Endothelial cell (in vitro differentiated cells): ENCODE data around the gene ARRB1. TPM values are rescaled to one million over a fixed set of nuclear protein-coding genes. Genes with fewer than 3 reads are reported as not detected.

Experiments
- DNase-seq: peaks from one replicate; pipeline ENCODE4 v3.0.0; 2021; ENCODE audit warnings: low spot score
- H3K27ac Mint-ChIP-seq: one replicate; pipeline ENCODE4 v1.8.0; 2021; ENCODE audit warnings: mixed read lengths, inconsistent platforms; ENCODE audit not compliant: unreplicated experiment
- H3K27me3 Mint-ChIP-seq: one replicate; pipeline ENCODE4 v1.8.0; 2021; ENCODE audit warnings: mild to moderate bottlenecking, moderate library complexity, mixed read lengths, inconsistent platforms; ENCODE audit not compliant: unreplicated experiment
- H3K36me3 Mint-ChIP-seq: one replicate; pipeline ENCODE4 v1.8.0; 2021; ENCODE audit warnings: mild to moderate bottlenecking, low read depth, mixed read lengths, inconsistent platforms; ENCODE audit not compliant: unreplicated experiment
- H3K4me1 Mint-ChIP-seq: one replicate; pipeline ENCODE4 v1.8.0; 2021; ENCODE audit warnings: mild to moderate bottlenecking, mixed read lengths, inconsistent platforms; ENCODE audit not compliant: unreplicated experiment
- H3K4me3 Mint-ChIP-seq: one replicate; pipeline ENCODE4 v1.8.0; 2021; ENCODE audit warnings: mild to moderate bottlenecking, mixed read lengths, inconsistent platforms; ENCODE audit not compliant: unreplicated experiment
- H3K9me3 Mint-ChIP-seq: one replicate; pipeline ENCODE4 v1.8.0; 2021; ENCODE audit warnings: mixed read lengths, inconsistent platforms; ENCODE audit not compliant: unreplicated experiment
- total RNA-seq: library from RNA; stranded (reverse); fragmentation: NEBNext Ultra II Directional; extraction: Animal tissue kit (Norgen Biotek cat#: 25700); gene quantifications from one replicate; pipeline ENCODE4 v1.2.1, GENCODE V29; 2021; ENCODE audit not compliant: unreplicated experiment
- TF ChIP-seq, protein P1 (sequence below): fragments of 200-600 bp; sonication (generic); IDR thresholded peaks from one replicate; pipeline ENCODE4 v1.5.0; 2021; ENCODE audit warnings: antibody characterized with exemption; ENCODE audit not compliant: unreplicated experiment

Gene ARRB1
- total RNA-seq, 1 donor from 2014 or later = 197 TPM

DNA sequence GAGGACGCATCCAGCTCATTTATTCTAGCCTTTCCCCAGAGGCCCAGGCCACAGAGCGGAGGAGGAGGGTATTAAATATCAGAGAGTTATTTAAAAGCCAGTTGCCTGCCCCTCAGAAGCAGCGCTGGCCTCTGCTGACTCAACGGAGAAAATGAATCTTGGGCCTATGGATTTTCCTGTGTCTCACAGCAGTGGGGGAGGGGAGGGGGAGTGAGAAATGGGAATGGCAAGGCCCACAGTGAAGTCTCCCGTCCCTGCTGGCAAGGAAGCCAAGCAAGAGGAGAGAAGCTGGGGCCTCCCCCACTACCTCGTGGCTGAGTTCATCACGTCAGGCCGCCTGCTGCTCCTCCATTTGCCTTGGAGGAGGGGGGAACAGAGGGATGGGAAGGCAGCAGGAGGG lies 115.4 kb downstream of the ARRB1 start:
- no peak overlapping the region for H3K4me3 Mint-ChIP-seq
- H3K9me3 Mint-ChIP-seq = no peaks in the 10 kb centered on the region
- H3K27me3 Mint-ChIP-seq = peaks cover 15% of the 10 kb centered on the region
- H3K27ac Mint-ChIP-seq = no peak overlapping the region
- no peak for DNase-seq
- TF ChIP-seq, protein P1, sequence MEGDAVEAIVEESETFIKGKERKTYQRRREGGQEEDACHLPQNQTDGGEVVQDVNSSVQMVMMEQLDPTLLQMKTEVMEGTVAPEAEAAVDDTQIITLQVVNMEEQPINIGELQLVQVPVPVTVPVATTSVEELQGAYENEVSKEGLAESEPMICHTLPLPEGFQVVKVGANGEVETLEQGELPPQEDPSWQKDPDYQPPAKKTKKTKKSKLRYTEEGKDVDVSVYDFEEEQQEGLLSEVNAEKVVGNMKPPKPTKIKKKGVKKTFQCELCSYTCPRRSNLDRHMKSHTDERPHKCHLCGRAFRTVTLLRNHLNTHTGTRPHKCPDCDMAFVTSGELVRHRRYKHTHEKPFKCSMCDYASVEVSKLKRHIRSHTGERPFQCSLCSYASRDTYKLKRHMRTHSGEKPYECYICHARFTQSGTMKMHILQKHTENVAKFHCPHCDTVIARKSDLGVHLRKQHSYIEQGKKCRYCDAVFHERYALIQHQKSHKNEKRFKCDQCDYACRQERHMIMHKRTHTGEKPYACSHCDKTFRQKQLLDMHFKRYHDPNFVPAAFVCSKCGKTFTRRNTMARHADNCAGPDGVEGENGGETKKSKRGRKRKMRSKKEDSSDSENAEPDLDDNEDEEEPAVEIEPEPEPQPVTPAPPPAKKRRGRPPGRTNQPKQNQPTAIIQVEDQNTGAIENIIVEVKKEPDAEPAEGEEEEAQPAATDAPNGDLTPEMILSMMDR = no peak
- peaks cover 3% of the 10 kb centered on the region for H3K4me1 Mint-ChIP-seq
- H3K36me3 Mint-ChIP-seq = no peaks in the 10 kb centered on the region

DNA sequence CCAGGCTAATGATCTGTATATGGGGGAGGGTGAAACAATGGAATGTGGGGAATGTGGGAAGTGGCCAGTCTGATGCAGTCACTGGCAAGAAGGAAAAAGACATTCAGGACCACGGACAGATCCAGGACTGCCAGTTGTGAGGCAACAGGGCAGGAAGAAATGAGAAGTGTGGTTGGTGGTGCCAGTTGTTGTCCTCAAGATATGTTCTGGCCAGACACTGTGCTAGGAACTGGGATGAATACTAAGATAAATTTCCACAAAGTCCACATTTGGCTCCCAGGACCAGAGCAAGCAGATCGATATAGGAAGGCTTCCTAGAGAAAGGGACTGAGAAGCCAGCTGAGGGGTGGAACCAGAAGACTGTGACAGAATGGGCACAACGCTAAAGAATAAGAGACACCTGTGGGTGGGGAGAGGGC lies 117.7 kb downstream of the ARRB1 start:
- H3K4me3 Mint-ChIP-seq = no peak overlapping the region

DNA sequence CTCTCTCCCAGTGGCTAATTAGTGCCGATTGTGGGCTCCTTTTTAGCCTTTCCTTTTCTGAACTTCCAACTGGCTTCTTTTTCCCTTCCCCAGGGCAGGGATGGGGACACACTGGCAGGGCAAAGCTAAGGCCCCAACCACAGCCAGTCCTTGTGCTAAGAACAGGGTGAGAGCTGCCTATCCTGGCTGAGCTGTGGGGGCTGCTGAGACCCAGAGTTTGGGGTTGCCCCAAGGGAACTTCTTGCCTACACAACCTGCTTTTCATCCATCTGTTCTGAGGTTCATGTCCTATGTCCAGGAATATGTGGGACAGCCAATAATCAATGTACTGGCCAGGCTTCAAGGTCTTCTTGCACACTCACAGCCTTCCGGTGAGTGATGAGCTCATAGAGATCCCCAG lies 120.8 kb downstream of the ARRB1 start:
- Mint-ChIP-seq H3K27me3 (peaks cover 7% of the 10 kb centered on the region), H3K4me3 (no peak overlapping the region), H3K4me1 (peaks cover 5% of the 10 kb centered on the region), H3K27ac (no peak overlapping the region), H3K9me3 (no peaks in the 10 kb centered on the region), H3K36me3 (no peaks in the 10 kb centered on the region)
- no peak for DNase-seq
- TF ChIP-seq, protein P1 = no peak

More for the DNA sequence above, 117.7 kb downstream of the ARRB1 start:
- Mint-ChIP-seq H3K27me3 (peaks cover 9% of the 10 kb centered on the region), H3K36me3 (no peaks in the 10 kb centered on the region), H3K27ac (no peak overlapping the region), H3K9me3 (no peaks in the 10 kb centered on the region), H3K4me1 (peaks cover 5% of the 10 kb centered on the region)
- peak; percentile 77 for DNase-seq
- TF ChIP-seq, protein P1 = no peak

DNA sequence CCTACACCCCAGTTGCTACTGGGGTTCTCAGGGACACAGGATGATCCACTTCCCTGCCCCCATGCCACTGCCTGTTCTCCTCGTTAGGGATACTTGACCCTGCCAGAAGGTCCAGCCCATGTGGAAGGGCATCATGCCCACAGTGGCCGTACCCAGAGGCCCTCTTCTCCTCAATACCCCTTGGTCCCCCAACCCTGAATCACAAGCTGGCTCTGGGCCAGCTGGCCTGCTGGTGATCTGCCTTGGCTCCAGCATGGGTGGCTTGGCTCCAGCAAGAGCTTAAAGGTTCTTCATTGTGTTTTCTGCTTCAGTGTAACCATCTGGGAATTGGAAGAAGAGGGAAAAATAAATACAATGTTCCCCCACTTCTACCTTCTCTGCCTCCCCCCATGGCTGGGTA lies 122.0 kb downstream of the ARRB1 start:
- Mint-ChIP-seq H3K36me3 (no peaks in the 10 kb centered on the region), H3K4me3 (no peak overlapping the region), H3K4me1 (peaks cover 5% of the 10 kb centered on the region), H3K27me3 (peaks cover 7% of the 10 kb centered on the region), H3K9me3 (no peaks in the 10 kb centered on the region), H3K27ac (no peak overlapping the region)
- DNase-seq = no peak
- TF ChIP-seq, protein P1 = no peak

DNA sequence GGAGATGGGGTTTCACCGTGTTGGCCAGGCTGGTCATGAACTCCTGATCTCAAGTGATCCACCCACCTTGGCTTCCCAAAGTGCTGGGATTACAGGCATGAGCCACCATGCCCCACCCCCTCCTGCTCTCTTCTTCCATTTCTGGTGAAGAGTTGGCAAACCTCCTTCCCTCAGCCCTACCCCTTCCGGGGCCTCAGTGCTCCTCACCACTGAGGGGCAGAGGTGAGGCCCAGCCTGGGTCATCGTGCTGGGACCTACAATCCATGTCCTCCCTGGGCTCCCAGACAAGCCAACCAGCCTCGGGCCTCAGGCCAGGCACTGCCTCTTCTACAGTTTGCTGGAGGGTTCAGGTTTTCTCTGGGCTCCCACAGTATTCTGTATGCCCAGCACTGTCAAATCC lies 125.7 kb downstream of the ARRB1 start:
- no peaks in the 10 kb centered on the region for H3K36me3 Mint-ChIP-seq

More for the DNA sequence above, 125.7 kb downstream of the ARRB1 start:
- Mint-ChIP-seq H3K27ac (no peak overlapping the region), H3K4me3 (no peak overlapping the region), H3K4me1 (no peaks in the 10 kb centered on the region), H3K27me3 (no peaks in the 10 kb centered on the region), H3K9me3 (no peaks in the 10 kb centered on the region)
- no peak for DNase-seq
- TF ChIP-seq, protein P1 = no peak
